HepG2 (cell line): ENCODE data around the gene RSPH9. TPM values are rescaled to one million over a fixed set of nuclear protein-coding genes. Genes with fewer than 3 reads are reported as not detected.

ENCODE experiments used
- ARHGAP35 ChIP-seq: sonication (generic); formaldehyde crosslinking; IDR thresholded peaks from 2 replicates; pipeline ENCODE4 v1.9.0; 2022; ENCODE audit warnings: mild to moderate bottlenecking, inconsistent platforms, moderate library complexity, missing genetic modification reagents, borderline replicate concordance
- ATAD3A ChIP-seq: sonication (generic); formaldehyde crosslinking; IDR thresholded peaks from 2 replicates; pipeline ENCODE4 v1.4.0; 2020; ENCODE audit warnings: missing genetic modification reagents
- CAMTA2 ChIP-seq: sonication (generic); formaldehyde crosslinking; IDR thresholded peaks from 2 replicates; pipeline ENCODE4 v1.4.0; 2020; ENCODE audit warnings: mild to moderate bottlenecking, missing genetic modification reagents, borderline replicate concordance
- CHD4 ChIP-seq: fragments of 200-600 bp; sonication (generic); IDR thresholded peaks from 2 replicates; pipeline ENCODE4 v1.7.0; 2017; ENCODE audit warnings: mild to moderate bottlenecking, low read length, borderline replicate concordance
- E2F1 ChIP-seq: sonication (generic); formaldehyde crosslinking; IDR thresholded peaks from 2 replicates; pipeline ENCODE4 v1.5.0; 2020; ENCODE audit warnings: missing genetic modification reagents
- HOXD1 ChIP-seq: sonication (generic); formaldehyde crosslinking; IDR thresholded peaks from 2 replicates; pipeline ENCODE4 v1.5.0; 2020; ENCODE audit warnings: missing genetic modification reagents
- IKZF5 ChIP-seq: IDR thresholded peaks from 2 replicates; pipeline ENCODE4 v1.6.1; 2018; ENCODE audit warnings: missing genetic modification reagents, mild to moderate bottlenecking, missing compliant biosample characterization
- KAT7 ChIP-seq: IDR thresholded peaks from 2 replicates; pipeline ENCODE4 v1.6.1; 2018; ENCODE audit warnings: borderline replicate concordance, missing compliant biosample characterization
- KDM5B ChIP-seq: sonication (generic); formaldehyde crosslinking; IDR thresholded peaks from 2 replicates; pipeline ENCODE4 v1.4.0; 2020; ENCODE audit warnings: missing genetic modification reagents, mild to moderate bottlenecking, borderline replicate concordance
- NAIF1 ChIP-seq: sonication (generic); formaldehyde crosslinking; IDR thresholded peaks from 2 replicates; pipeline ENCODE4 v1.5.0; 2020; ENCODE audit warnings: mild to moderate bottlenecking, missing genetic modification reagents, borderline replicate concordance
- NONO ChIP-seq, 2 experiments: fragments of 450-650 bp in 1 of 2; sonication (generic) in 1 of 2; formaldehyde crosslinking in 1 of 2; IDR thresholded peaks in 1 of 2; conservative IDR thresholded peaks in 1 of 2; 2 replicates each; pipeline versions ENCODE4 v1.6.1 to v1.8.0; 2017 to 2022; ENCODE audit warnings: mild to moderate bottlenecking in 1 of 2, missing genetic modification reagents in 1 of 2, moderate library complexity in 1 of 2
- NR0B2 ChIP-seq: sonication (generic); formaldehyde crosslinking; IDR thresholded peaks from 2 replicates; pipeline ENCODE4 v1.4.0; 2020; ENCODE audit warnings: mild to moderate bottlenecking, missing genetic modification reagents
- SYNCRIP ChIP-seq: fragments of 200-400 bp; formaldehyde crosslinking; IDR thresholded peaks from 2 replicates; pipeline ENCODE4 v1.6.1; 2018; ENCODE audit warnings: mild to moderate bottlenecking, low read depth, low read length; ENCODE audit not compliant: insufficient read depth
- TFDP1 ChIP-seq: IDR thresholded peaks from 2 replicates; pipeline ENCODE4 v1.6.1; 2016; ENCODE audit warnings: missing compliant biosample characterization, missing genetic modification reagents, borderline replicate concordance
- TOPORS ChIP-seq: sonication (generic); formaldehyde crosslinking; IDR thresholded peaks from 2 replicates; pipeline ENCODE4 v1.8.0; 2023; ENCODE audit warnings: mild to moderate bottlenecking, missing genetic modification reagents
- ZNF138 ChIP-seq: sonication (generic); formaldehyde crosslinking; IDR thresholded peaks from 2 replicates; pipeline ENCODE4 v1.5.0; 2020; ENCODE audit warnings: mild to moderate bottlenecking, low read depth, missing genetic modification reagents
- ZNF180 ChIP-seq: sonication (generic); formaldehyde crosslinking; IDR thresholded peaks from 2 replicates; pipeline ENCODE4 v1.4.0; 2020; ENCODE audit warnings: low read depth, missing genetic modification reagents, borderline replicate concordance
- ZNF501 ChIP-seq: sonication (generic); formaldehyde crosslinking; IDR thresholded peaks from 2 replicates; pipeline ENCODE4 v1.5.1; 2020; ENCODE audit warnings: mild to moderate bottlenecking, moderate library complexity, missing genetic modification reagents
- ZNF777 ChIP-seq: sonication (generic); formaldehyde crosslinking; IDR thresholded peaks from 2 replicates; pipeline ENCODE4 v1.4.0; 2020; ENCODE audit warnings: missing genetic modification reagents
- ZNF850 ChIP-seq: sonication (generic); formaldehyde crosslinking; conservative IDR thresholded peaks from 2 replicates; pipeline ENCODE4 v1.9.0; 2021; ENCODE audit warnings: mild to moderate bottlenecking, missing genetic modification reagents
- polyA plus RNA-seq, 8 experiments: library from polyadenylated mRNA; depleted of rRNA in 3 of 8; stranded (reverse) in 7 of 8; unstranded in 1 of 8; fragments of >200 nt; fragmentation: Illumina TruSeq in 4 of 8; extraction: Trizol in 4 of 8; gene quantifications; 2 replicates each; pipeline versions ENCODE4 v1.2.1 to v1.2.3, GENCODE V29; 2011 to 2016; ENCODE audit warnings: low read depth in 4 of 8, missing spikeins in 1 of 8, mixed read lengths in 1 of 8; ENCODE audit not compliant: insufficient read depth in 1 of 8
- total RNA-seq, 5 experiments: library from RNA; depleted of rRNA; stranded (reverse); fragments of >200 nt; fragmentation: Illumina TruSeq; extraction: Trizol; gene quantifications; 2 replicates each; pipeline ENCODE4 v1.2.3, GENCODE V29; 2016; ENCODE audit warnings: low read depth in 1 of 5
- TF ChIP-seq, protein P1 (sequence below): sonication (generic); formaldehyde crosslinking; IDR thresholded peaks from 2 replicates; pipeline ENCODE4 v1.5.0; 2020; ENCODE audit warnings: mild to moderate bottlenecking, missing genetic modification reagents, moderate library complexity
- TF ChIP-seq, protein P2 (sequence below): sonication (generic); formaldehyde crosslinking; IDR thresholded peaks from 2 replicates; pipeline ENCODE4 v1.5.0; 2020; ENCODE audit warnings: mild to moderate bottlenecking, missing genetic modification reagents

Gene RSPH9
- total and polyA plus RNA-seq, 2 of the 13 experiments (the other 11 are each of a cell fraction or from before 2014, with no cell fraction given): 0.04 TPM; not detected in 1

DNA sequence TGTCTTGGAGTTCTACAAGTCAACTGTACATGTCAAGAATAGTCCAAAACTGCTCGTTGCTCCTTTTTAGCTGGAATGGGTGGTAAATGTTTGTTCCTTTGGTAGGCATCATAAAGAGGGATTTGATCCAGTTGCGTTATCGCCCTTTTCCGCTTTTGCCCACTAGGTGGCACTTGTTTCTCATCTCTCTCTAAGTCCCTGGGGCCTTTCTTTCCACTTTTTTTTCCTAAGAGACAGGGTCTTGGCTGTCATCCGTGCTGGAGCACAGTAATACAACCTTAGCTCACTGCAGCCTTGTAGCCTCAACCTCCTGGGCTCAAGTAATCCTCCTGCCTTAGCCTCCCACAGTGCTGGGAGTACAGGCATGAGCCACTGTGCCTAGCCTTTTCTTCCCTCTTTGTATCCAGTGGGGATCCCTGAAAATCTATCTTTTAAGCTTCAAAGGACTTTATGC lies 36.5 kb upstream of the RSPH9 start (continued):
- no peak for TF ChIP-seq NR0B2 (CRISPR knock-in tag)
- TF ChIP-seq ARHGAP35 (CRISPR knock-in tag): no peak
- no peak for TF ChIP-seq ZNF180
- no peak for TF ChIP-seq SYNCRIP
- TF ChIP-seq E2F1 (CRISPR knock-in tag): no peak
- no peak for TF ChIP-seq ATAD3A
- no peak for TF ChIP-seq CHD4
- TF ChIP-seq IKZF5 (CRISPR knock-in tag): no peak
- TF ChIP-seq KDM5B (CRISPR knock-in tag): no peak
- TF ChIP-seq NAIF1 (CRISPR knock-in tag): no peak
- TF ChIP-seq HOXD1 (CRISPR knock-in tag): no peak
- TF ChIP-seq CAMTA2: no peak
- TF ChIP-seq KAT7 (CRISPR knock-in tag): no peak
- TF ChIP-seq ZNF138 (CRISPR knock-in tag): no peak
- no peak for TF ChIP-seq ZNF777 (CRISPR knock-in tag)
- TF ChIP-seq ZNF850 (CRISPR knock-in tag): no peak
- TF ChIP-seq, protein P1, sequence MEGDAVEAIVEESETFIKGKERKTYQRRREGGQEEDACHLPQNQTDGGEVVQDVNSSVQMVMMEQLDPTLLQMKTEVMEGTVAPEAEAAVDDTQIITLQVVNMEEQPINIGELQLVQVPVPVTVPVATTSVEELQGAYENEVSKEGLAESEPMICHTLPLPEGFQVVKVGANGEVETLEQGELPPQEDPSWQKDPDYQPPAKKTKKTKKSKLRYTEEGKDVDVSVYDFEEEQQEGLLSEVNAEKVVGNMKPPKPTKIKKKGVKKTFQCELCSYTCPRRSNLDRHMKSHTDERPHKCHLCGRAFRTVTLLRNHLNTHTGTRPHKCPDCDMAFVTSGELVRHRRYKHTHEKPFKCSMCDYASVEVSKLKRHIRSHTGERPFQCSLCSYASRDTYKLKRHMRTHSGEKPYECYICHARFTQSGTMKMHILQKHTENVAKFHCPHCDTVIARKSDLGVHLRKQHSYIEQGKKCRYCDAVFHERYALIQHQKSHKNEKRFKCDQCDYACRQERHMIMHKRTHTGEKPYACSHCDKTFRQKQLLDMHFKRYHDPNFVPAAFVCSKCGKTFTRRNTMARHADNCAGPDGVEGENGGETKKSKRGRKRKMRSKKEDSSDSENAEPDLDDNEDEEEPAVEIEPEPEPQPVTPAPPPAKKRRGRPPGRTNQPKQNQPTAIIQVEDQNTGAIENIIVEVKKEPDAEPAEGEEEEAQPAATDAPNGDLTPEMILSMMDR (CRISPR knock-in tag): peak; percentile 90
- no peak for TF ChIP-seq TFDP1 (CRISPR knock-in tag)
- TF ChIP-seq, protein P2, sequence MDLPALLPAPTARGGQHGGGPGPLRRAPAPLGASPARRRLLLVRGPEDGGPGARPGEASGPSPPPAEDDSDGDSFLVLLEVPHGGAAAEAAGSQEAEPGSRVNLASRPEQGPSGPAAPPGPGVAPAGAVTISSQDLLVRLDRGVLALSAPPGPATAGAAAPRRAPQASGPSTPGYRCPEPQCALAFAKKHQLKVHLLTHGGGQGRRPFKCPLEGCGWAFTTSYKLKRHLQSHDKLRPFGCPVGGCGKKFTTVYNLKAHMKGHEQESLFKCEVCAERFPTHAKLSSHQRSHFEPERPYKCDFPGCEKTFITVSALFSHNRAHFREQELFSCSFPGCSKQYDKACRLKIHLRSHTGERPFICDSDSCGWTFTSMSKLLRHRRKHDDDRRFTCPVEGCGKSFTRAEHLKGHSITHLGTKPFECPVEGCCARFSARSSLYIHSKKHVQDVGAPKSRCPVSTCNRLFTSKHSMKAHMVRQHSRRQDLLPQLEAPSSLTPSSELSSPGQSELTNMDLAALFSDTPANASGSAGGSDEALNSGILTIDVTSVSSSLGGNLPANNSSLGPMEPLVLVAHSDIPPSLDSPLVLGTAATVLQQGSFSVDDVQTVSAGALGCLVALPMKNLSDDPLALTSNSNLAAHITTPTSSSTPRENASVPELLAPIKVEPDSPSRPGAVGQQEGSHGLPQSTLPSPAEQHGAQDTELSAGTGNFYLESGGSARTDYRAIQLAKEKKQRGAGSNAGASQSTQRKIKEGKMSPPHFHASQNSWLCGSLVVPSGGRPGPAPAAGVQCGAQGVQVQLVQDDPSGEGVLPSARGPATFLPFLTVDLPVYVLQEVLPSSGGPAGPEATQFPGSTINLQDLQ (CRISPR knock-in tag): no peak
- no peak for TF ChIP-seq ZNF501 (CRISPR knock-in tag)
- TF ChIP-seq TOPORS: no peak
- TF ChIP-seq NONO (IDR thresholded peaks at IDR 0.05): no peak
- TF ChIP-seq NONO (CRISPR knock-in tag; conservative IDR thresholded peaks at IDR 0.05): no peak
